Osteocyte (in vitro differentiated cells): ENCODE measurements around the gene TBPL2. TPM values are rescaled to one million over a fixed set of nuclear protein-coding genes. Genes with fewer than 3 reads are reported as not detected.
"Not testable (repeated sequence)": the region's sequence is repeated elsewhere in the genome, so short reads cannot be mapped to it uniquely, and the experiment has no call there.

Experiments
- DNase-seq: peaks from one replicate; pipeline ENCODE4 v3.0.0; 2021; ENCODE audit warnings: mixed read lengths; ENCODE audit not compliant: unreplicated experiment; ENCODE audit errors: extremely low spot score
- H3K27ac Mint-ChIP-seq: one replicate; pipeline ENCODE4 v1.8.0; 2021; ENCODE audit warnings: mild to moderate bottlenecking, mixed read lengths; ENCODE audit not compliant: unreplicated experiment
- H3K27me3 Mint-ChIP-seq: one replicate; pipeline ENCODE4 v1.8.0; 2021; ENCODE audit warnings: mixed read lengths; ENCODE audit not compliant: unreplicated experiment
- H3K36me3 Mint-ChIP-seq: one replicate; pipeline ENCODE4 v1.8.0; 2021; ENCODE audit warnings: mixed read lengths; ENCODE audit not compliant: unreplicated experiment
- H3K4me1 Mint-ChIP-seq: one replicate; pipeline ENCODE4 v1.8.0; 2021; ENCODE audit warnings: mixed read lengths; ENCODE audit not compliant: unreplicated experiment
- H3K4me3 Mint-ChIP-seq: one replicate; pipeline ENCODE4 v1.8.0; 2021; ENCODE audit warnings: mild to moderate bottlenecking, moderate library complexity, mixed read lengths; ENCODE audit not compliant: unreplicated experiment
- H3K9me3 Mint-ChIP-seq: one replicate; pipeline ENCODE4 v1.8.0; 2021; ENCODE audit warnings: mixed read lengths; ENCODE audit not compliant: unreplicated experiment
- total RNA-seq: library from RNA; stranded (reverse); gene quantifications from 2 replicates; pipeline ENCODE4 v1.2.1, GENCODE V29; 2021
- TF ChIP-seq, protein P1 (sequence below): fragments of 200-600 bp; sonication (generic); IDR thresholded peaks from 2 replicates; pipeline ENCODE4 v1.5.0; 2021; ENCODE audit warnings: antibody characterized with exemption, mild to moderate bottlenecking, moderate library complexity

TBPL2 gene
- total RNA-seq, 1 donor from 2014 or later = not detected

DNA sequence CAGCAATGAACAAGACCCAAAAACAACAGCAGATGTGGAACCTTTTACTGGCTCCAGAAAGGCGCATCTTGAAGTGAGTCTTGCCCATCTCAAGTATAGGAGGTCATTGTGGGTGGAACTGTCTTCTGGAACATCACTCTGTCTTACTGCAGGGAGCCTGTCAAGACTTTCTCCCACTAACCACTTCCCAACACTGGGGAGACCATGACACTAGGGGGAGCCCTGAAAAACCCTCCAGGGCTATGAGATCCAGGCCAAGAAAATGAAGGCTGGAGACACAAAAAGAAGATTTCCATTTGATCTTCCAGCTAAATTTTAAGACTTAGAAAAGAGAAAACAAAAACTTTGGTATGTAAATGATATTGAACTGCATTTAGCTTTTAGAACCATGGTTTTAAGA, 15.3 kb downstream of the TBPL2 start:
- Mint-ChIP-seq H3K9me3 (no peaks in the 10 kb centered on the region), H3K27me3 (peaks cover 43% of the 10 kb centered on the region), H3K4me1 (no peaks in the 10 kb centered on the region), H3K4me3 (no peak overlapping the region), H3K36me3 (no peaks in the 10 kb centered on the region), H3K27ac (no peak overlapping the region)
- TF ChIP-seq, protein P1, sequence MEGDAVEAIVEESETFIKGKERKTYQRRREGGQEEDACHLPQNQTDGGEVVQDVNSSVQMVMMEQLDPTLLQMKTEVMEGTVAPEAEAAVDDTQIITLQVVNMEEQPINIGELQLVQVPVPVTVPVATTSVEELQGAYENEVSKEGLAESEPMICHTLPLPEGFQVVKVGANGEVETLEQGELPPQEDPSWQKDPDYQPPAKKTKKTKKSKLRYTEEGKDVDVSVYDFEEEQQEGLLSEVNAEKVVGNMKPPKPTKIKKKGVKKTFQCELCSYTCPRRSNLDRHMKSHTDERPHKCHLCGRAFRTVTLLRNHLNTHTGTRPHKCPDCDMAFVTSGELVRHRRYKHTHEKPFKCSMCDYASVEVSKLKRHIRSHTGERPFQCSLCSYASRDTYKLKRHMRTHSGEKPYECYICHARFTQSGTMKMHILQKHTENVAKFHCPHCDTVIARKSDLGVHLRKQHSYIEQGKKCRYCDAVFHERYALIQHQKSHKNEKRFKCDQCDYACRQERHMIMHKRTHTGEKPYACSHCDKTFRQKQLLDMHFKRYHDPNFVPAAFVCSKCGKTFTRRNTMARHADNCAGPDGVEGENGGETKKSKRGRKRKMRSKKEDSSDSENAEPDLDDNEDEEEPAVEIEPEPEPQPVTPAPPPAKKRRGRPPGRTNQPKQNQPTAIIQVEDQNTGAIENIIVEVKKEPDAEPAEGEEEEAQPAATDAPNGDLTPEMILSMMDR = no peak
- no peak for DNase-seq

DNA sequence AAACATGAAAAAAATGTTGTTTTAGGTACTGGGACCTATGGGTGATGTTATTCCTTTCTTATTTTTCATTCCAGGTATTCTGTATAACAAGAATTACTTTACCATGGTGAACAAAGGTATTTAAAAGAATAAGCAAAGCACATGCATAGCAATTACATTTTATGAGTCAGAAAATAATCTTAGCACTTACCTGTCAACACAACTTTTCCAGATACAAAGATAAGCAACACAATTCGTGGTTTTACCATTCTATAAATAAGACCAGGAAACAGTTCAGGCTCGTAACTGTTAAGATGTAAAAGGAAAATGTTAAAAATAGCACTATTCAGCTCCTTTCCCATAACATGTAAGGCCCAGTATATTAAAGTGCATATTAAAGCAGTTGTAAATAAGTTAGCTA, 16.4 kb downstream of the TBPL2 start:
- Mint-ChIP-seq H3K27me3 (peaks cover 43% of the 10 kb centered on the region), H3K9me3 (no peaks in the 10 kb centered on the region), H3K4me3 (no peak overlapping the region), H3K4me1 (no peaks in the 10 kb centered on the region), H3K36me3 (no peaks in the 10 kb centered on the region), H3K27ac (no peak overlapping the region)
- DNase-seq = no peak
- TF ChIP-seq, protein P1 = no peak

DNA sequence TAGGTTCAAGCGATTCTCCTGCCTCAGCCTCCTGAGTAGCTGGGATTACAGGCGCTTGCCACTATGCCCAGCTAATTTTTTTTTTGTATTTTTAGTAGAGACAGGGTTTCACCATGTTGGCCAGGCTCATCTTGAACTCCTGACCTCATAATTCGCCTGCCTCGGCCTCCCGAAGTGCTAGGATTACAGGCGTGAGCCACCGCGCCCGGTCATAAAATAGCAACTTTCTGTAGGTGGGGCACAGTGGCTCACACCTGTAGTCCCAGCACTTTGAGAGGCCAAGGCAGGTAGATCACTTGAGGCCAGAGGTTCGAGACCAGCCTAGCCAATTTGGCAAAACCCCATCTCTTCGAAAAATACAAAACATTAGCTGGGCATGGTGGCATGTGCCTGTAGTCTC, 18.1 kb downstream of the TBPL2 start:
- H3K4me1 Mint-ChIP-seq, H3K4me3 Mint-ChIP-seq, H3K9me3 Mint-ChIP-seq, H3K36me3 Mint-ChIP-seq, H3K27ac Mint-ChIP-seq, DNase-seq: not testable (repeated sequence)
- peaks cover 41% of the 10 kb centered on the region for H3K27me3 Mint-ChIP-seq

DNA sequence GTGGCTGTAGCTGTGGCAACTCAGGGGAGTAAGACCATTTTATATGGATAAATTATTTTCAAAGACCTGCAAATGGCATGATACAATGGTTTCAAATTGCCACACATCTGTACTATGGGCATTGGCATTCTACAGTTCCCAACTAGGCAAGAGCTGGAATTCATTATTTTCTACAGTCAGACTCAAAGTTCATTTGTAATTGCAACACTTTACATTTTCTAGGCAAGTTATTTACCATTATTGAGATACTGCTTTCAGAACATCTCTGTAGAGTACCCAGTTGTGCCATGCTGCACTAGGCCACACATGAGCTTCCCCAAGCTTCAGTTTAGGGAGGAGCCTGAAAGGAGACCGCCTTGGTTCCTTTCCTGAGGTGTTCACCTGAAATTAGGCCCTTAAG, 20.8 kb downstream of the TBPL2 start:
- no peaks in the 10 kb centered on the region for H3K4me1 Mint-ChIP-seq
- TF ChIP-seq, protein P1 = no peak
- no peak overlapping the region for H3K27ac Mint-ChIP-seq
- no peak overlapping the region for H3K4me3 Mint-ChIP-seq
- H3K27me3 Mint-ChIP-seq = peaks cover 41% of the 10 kb centered on the region
- H3K36me3 Mint-ChIP-seq = no peaks in the 10 kb centered on the region
- H3K9me3 Mint-ChIP-seq = no peaks in the 10 kb centered on the region
- DNase-seq = no peak

DNA sequence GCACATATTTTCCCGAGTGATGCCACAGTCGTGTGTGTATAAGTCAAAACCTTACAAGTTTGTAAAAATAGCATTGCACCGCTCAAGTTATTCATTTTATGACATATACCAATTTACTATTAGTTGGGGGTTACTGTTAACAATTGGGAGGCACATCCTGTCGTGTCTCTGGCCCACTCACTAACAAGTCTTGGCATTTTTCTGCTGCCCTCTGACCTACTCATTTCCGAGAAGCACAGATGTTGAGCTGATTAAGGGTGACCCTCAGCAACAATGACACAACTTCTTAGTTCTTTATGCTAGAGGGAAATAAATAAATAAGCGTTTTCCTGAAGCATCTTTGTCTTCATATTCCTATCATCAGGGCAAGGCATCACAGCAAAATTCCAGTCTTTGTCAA, 22.0 kb downstream of the TBPL2 start:
- no peak overlapping the region for H3K4me3 Mint-ChIP-seq
- no peak overlapping the region for H3K27ac Mint-ChIP-seq
- peaks cover 40% of the 10 kb centered on the region for H3K27me3 Mint-ChIP-seq
- H3K4me1 Mint-ChIP-seq = no peaks in the 10 kb centered on the region
- no peaks in the 10 kb centered on the region for H3K9me3 Mint-ChIP-seq
- no peak for DNase-seq
- TF ChIP-seq, protein P1 = no peak
- H3K36me3 Mint-ChIP-seq = no peaks in the 10 kb centered on the region

DNA sequence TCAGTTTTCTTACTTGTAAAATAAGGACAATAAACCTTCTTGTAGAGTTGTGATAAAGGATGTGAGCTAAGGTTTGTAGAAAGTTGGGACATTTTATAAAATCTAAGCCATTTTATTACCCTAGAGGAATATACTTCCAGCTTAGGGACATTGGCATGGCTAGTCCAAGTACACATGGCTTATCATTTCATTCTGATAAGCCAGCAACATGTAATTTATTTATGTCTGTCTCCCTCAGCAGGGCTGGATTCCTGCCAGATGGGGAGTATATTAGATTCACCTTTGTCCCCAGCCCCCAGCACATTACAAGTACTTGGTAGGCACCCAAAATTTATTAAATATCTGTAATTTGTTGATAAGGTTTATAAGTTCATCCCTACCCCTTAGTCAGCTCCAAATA, 22.5 kb downstream of the TBPL2 start:
- no peak overlapping the region for H3K4me3 Mint-ChIP-seq
- no peaks in the 10 kb centered on the region for H3K36me3 Mint-ChIP-seq
- DNase-seq = no peak
- H3K27me3 Mint-ChIP-seq = peaks cover 39% of the 10 kb centered on the region
- H3K9me3 Mint-ChIP-seq = no peaks in the 10 kb centered on the region
- TF ChIP-seq, protein P1 = no peak
- no peak overlapping the region for H3K27ac Mint-ChIP-seq
- H3K4me1 Mint-ChIP-seq = no peaks in the 10 kb centered on the region
